Parathyroid adenoma (tissue), 2 donors: ENCODE results near the gene PDE4D.
"Not testable (repeated sequence)": the region's sequence is repeated elsewhere in the genome, so short reads cannot be mapped to it uniquely, and the experiment has no call there.

Experiments
- H2AFZ ChIP-seq: fragments of 300-600 bp; sonication (generic); one replicate; pipeline ENCODE4 v1.7.0; 2017; ENCODE audit warnings: antibody characterized with exemption, mild to moderate bottlenecking
- H3K27ac ChIP-seq: fragments of 300-600 bp; sonication (generic); one replicate; pipeline ENCODE4 v1.7.0; 2017
- H3K27me3 ChIP-seq: fragments of 300-600 bp; sonication (generic); one replicate; pipeline ENCODE4 v1.7.0; 2017; ENCODE audit warnings: low read length; ENCODE audit not compliant: control insufficient read depth, insufficient read depth
- H3K36me3 ChIP-seq: fragments of 300-600 bp; sonication (generic); one replicate; pipeline ENCODE4 v1.7.0; 2017; ENCODE audit warnings: low read length; ENCODE audit not compliant: control insufficient read depth, insufficient read depth
- H3K4me1 ChIP-seq: fragments of 300-600 bp; sonication (generic); one replicate; pipeline ENCODE4 v1.7.0; 2017; ENCODE audit warnings: control low read depth
- H3K4me2 ChIP-seq: fragments of 300-600 bp; sonication (generic); one replicate; pipeline ENCODE4 v1.7.0; 2017; ENCODE audit warnings: low read length
- H3K4me3 ChIP-seq: fragments of 300-600 bp; sonication (generic); one replicate; pipeline ENCODE4 v1.7.0; 2017; ENCODE audit warnings: low read depth, low read length
- H3K79me2 ChIP-seq: fragments of 300-600 bp; sonication (generic); one replicate; pipeline ENCODE4 v1.7.0; 2017; ENCODE audit warnings: control low read depth
- H3K9ac ChIP-seq: fragments of 300-600 bp; sonication (generic); one replicate; pipeline ENCODE4 v1.7.0; 2017; ENCODE audit warnings: mild to moderate bottlenecking
- H3K9me3 ChIP-seq: fragments of 300-600 bp; sonication (generic); one replicate; pipeline ENCODE4 v1.7.0; 2017; ENCODE audit warnings: low read length; ENCODE audit not compliant: control insufficient read depth
- CTCF ChIP-seq: fragments of 300-600 bp; sonication (generic); IDR thresholded peaks from one replicate; pipeline ENCODE4 v1.7.0; 2017; ENCODE audit warnings: antibody characterized with exemption, mild to moderate bottlenecking
- donor health status: primary hyperparathyroidism.

The PDE4D gene

GRCh38 chr5:59312223-59312622 is 581.3 kb downstream of the PDE4D start:
- Histone ChIP-seq H3K27me3 (no peaks in the 10 kb centered on the region), H3K9me3 (no peaks in the 10 kb centered on the region), H2AFZ (no peak overlapping the region), H3K4me3 (no peak overlapping the region), H3K36me3 (no peaks in the 10 kb centered on the region), H3K9ac (no peak overlapping the region), H3K4me2 (no peak overlapping the region), H3K4me1 (no peaks in the 10 kb centered on the region), H3K79me2 (no peaks in the 10 kb centered on the region), H3K27ac (no peak overlapping the region)
- no peak for TF ChIP-seq CTCF

GRCh38 chr5:59308685-59309084 is 584.8 kb downstream of the PDE4D start:
- not testable (repeated sequence) for H3K4me1 ChIP-seq, H3K9ac ChIP-seq, H3K4me2 ChIP-seq, H3K27ac ChIP-seq, H3K79me2 ChIP-seq, H2AFZ ChIP-seq, H3K4me3 ChIP-seq, H3K36me3 ChIP-seq, H3K9me3 ChIP-seq, H3K27me3 ChIP-seq

GRCh38 chr5:59303289-59303716 is 590.2 kb downstream of the PDE4D start:
- not testable (repeated sequence) for H3K27ac ChIP-seq, H3K9ac ChIP-seq, H3K36me3 ChIP-seq

GRCh38 chr5:59302509-59302908 is 591.0 kb downstream of the PDE4D start:
- not testable (repeated sequence) for H3K9me3 ChIP-seq, H3K4me1 ChIP-seq, H3K9ac ChIP-seq, H3K79me2 ChIP-seq, H3K4me2 ChIP-seq, H3K4me3 ChIP-seq, H3K36me3 ChIP-seq, H3K27me3 ChIP-seq, H3K27ac ChIP-seq, H2AFZ ChIP-seq

More at GRCh38 chr5:59303289-59303716, 590.2 kb downstream of the PDE4D start:
- not testable (repeated sequence) for H3K4me2 ChIP-seq, H3K4me3 ChIP-seq, H3K79me2 ChIP-seq, H3K4me1 ChIP-seq, H3K27me3 ChIP-seq, H3K9me3 ChIP-seq, H2AFZ ChIP-seq

- peaks cover 8% of the 10 kb centered on the region for H3K4me1 ChIP-seq
- no peaks in the 10 kb centered on the region for H3K36me3 ChIP-seq
- H2AFZ ChIP-seq = no peak overlapping the region
- H3K27ac ChIP-seq = no peak overlapping the region
- H3K79me2 ChIP-seq = no peaks in the 10 kb centered on the region
- no peaks in the 10 kb centered on the region for H3K9me3 ChIP-seq
- TF ChIP-seq CTCF = no peak
- H3K4me3 ChIP-seq = no peak overlapping the region
- H3K4me2 ChIP-seq = no peak overlapping the region
- H3K9ac ChIP-seq = no peak overlapping the region
- no peaks in the 10 kb centered on the region for H3K27me3 ChIP-seq
Measured at GRCh38 chr5:59301727-59302126, 591.8 kb downstream of the PDE4D start.

- H3K27me3 ChIP-seq = no peaks in the 10 kb centered on the region
- no peaks in the 10 kb centered on the region for H3K36me3 ChIP-seq
- no peak overlapping the region for H3K4me2 ChIP-seq
- no peaks in the 10 kb centered on the region for H3K79me2 ChIP-seq
- H2AFZ ChIP-seq = no peak overlapping the region
- H3K9me3 ChIP-seq = no peaks in the 10 kb centered on the region
- no peak overlapping the region for H3K9ac ChIP-seq
- no peak for TF ChIP-seq CTCF
- H3K4me3 ChIP-seq = no peak overlapping the region
- H3K27ac ChIP-seq = no peak overlapping the region
- peaks cover 8% of the 10 kb centered on the region for H3K4me1 ChIP-seq
Measured at GRCh38 chr5:59300930-59301329, 592.6 kb downstream of the PDE4D start.
